K562 (cell line): ENCODE results near the gene CACNA1E.

Source experiments
- CBX3 ChIP-seq, 2 experiments: IDR thresholded peaks; 1 replicate in 1 of 2; 2 replicates in 1 of 2; pipeline ENCODE4 v1.6.1; 2012; ENCODE audit warnings: inconsistent platforms in 2 of 2, low read length in 2 of 2, borderline replicate concordance in 1 of 2, control low read depth in 1 of 2
- SIN3A ChIP-seq, 2 experiments: fragments of 150-350 bp in 1 of 2; IDR thresholded peaks; 2 replicates each; pipeline ENCODE4 v1.6.1; 2011 to 2016; ENCODE audit warnings: borderline replicate concordance in 2 of 2, low read depth in 2 of 2, low read length in 2 of 2, mild to moderate bottlenecking in 2 of 2, moderate library complexity in 2 of 2; ENCODE audit not compliant: control insufficient read depth in 1 of 2
- TARDBP ChIP-seq: fragments of 450-650 bp; IDR thresholded peaks from 2 replicates; pipeline ENCODE4 v1.6.1; 2016
- TF ChIP-seq, protein P1 (sequence below): fragments of 450-650 bp; IDR thresholded peaks from 2 replicates; pipeline ENCODE4 v1.6.1; 2017; ENCODE audit warnings: antibody characterized with exemption, mild to moderate bottlenecking

DNA sequence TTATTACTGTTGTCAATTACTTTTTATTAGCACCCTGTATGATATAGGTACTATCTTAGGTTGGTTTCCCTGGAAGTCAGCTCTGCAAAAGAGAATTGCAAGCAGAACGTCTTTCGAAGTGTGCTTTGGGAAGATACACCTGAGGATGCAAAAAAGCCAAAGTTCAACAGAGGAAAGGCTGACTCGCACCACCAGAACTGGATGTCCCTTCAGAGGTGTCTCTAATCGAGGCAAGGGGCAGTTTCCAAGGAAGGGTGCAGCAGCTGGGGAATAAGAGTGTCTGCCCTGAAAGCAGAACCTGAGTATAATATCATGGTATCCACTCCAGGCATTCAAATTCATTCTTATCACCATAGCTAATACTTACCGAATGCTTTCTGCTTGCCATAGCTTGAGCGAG is 149.6 kb downstream of the CACNA1E start:
- no peak for TF ChIP-seq SIN3A (IDR thresholded peaks at IDR 0.05; ENCODE audit: borderline replicate concordance in 2 of 2, control insufficient read depth in 1 of 2, low read depth in 2 of 2, low read length in 2 of 2)
- TF ChIP-seq, protein P1, sequence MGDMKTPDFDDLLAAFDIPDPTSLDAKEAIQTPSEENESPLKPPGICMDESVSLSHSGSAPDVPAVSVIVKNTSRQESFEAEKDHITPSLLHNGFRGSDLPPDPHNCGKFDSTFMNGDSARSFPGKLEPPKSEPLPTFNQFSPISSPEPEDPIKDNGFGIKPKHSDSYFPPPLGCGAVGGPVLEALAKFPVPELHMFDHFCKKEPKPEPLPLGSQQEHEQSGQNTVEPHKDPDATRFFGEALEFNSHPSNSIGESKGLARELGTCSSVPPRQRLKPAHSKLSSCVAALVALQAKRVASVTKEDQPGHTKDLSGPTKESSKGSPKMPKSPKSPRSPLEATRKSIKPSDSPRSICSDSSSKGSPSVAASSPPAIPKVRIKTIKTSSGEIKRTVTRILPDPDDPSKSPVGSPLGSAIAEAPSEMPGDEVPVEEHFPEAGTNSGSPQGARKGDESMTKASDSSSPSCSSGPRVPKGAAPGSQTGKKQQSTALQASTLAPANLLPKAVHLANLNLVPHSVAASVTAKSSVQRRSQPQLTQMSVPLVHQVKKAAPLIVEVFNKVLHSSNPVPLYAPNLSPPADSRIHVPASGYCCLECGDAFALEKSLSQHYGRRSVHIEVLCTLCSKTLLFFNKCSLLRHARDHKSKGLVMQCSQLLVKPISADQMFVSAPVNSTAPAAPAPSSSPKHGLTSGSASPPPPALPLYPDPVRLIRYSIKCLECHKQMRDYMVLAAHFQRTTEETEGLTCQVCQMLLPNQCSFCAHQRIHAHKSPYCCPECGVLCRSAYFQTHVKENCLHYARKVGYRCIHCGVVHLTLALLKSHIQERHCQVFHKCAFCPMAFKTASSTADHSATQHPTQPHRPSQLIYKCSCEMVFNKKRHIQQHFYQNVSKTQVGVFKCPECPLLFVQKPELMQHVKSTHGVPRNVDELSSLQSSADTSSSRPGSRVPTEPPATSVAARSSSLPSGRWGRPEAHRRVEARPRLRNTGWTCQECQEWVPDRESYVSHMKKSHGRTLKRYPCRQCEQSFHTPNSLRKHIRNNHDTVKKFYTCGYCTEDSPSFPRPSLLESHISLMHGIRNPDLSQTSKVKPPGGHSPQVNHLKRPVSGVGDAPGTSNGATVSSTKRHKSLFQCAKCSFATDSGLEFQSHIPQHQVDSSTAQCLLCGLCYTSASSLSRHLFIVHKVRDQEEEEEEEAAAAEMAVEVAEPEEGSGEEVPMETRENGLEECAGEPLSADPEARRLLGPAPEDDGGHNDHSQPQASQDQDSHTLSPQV = no peak
- no peak for TF ChIP-seq CBX3 (IDR thresholded peaks at IDR 0.05; ENCODE audit: borderline replicate concordance in 1 of 2, low read length in 2 of 2)
- no peak for TF ChIP-seq TARDBP
